ENCODE measurements around the gene MS4A13. TPM values are rescaled to one million over a fixed set of nuclear protein-coding genes. Genes with fewer than 3 reads are reported as not detected.

Gene MS4A13
- total RNA-seq, 2 donors from 2014 or later, result not detected

GRCh38 chr11:60485987-60486386, 29.2 kb upstream of the MS4A13 start:
- H3K27me3 ChIP-seq (replicated peaks; ENCODE audit: insufficient read depth), result no peaks in the 10 kb centered on the region
- H3K27ac ChIP-seq, result no peak overlapping the region
- TF ChIP-seq CTCF (IDR thresholded peaks at IDR 0.05), result no peak
- no peak for ATAC-seq (ENCODE audit: insufficient number of reproducible peaks, low FRiP score, low read depth)
- no peaks in the 10 kb centered on the region for H3K4me1 ChIP-seq (ENCODE audit: control insufficient read depth in 1 of 2, low read depth in 2 of 2)
- no peaks in the 10 kb centered on the region for H3K36me3 ChIP-seq
- no peak overlapping the region for H3K4me3 ChIP-seq
- DNase-seq (ENCODE audit: low spot score), result no peak
- no peaks in the 10 kb centered on the region for H3K9me3 ChIP-seq

- no peak within 1 kb of the TSS for H3K27ac ChIP-seq
- H3K4me3 ChIP-seq, result no peak within 1 kb of the TSS
- H3K4me1 ChIP-seq (ENCODE audit: control insufficient read depth in 1 of 2, low read depth in 2 of 2), result no peaks in the 10 kb centered on the region
- DNase-seq (ENCODE audit: low spot score) (no peak), ATAC-seq (ENCODE audit: insufficient number of reproducible peaks, low FRiP score, low read depth) (no peak)
- peaks cover 2% of the 10 kb centered on the region for H3K27me3 ChIP-seq (replicated peaks; ENCODE audit: insufficient read depth)
- H3K9me3 ChIP-seq, result no peaks in the 10 kb centered on the region
- no peak for TF ChIP-seq CTCF (IDR thresholded peaks at IDR 0.05)
- no peaks in the 10 kb centered on the region for H3K36me3 ChIP-seq
These were observed 22.6 kb upstream of the MS4A13 start, which contains the start of gene MS4A12 for GRCh38 chr11:60492488-60493009. MS4A12 (plus strand) TSS chr11:60492778; CDS start chr11:60497319, 4,541 bp downstream.

- no peak overlapping the region for H3K4me3 ChIP-seq
- TF ChIP-seq CTCF (IDR thresholded peaks at IDR 0.05), result no peak
- H3K27ac ChIP-seq, result no peak overlapping the region
- ATAC-seq (ENCODE audit: insufficient number of reproducible peaks, low FRiP score, low read depth) (no peak), DNase-seq (ENCODE audit: low spot score) (no peak)
- H3K36me3 ChIP-seq, result no peaks in the 10 kb centered on the region
- H3K27me3 ChIP-seq (replicated peaks; ENCODE audit: insufficient read depth), result peaks cover 4% of the 10 kb centered on the region
- no peaks in the 10 kb centered on the region for H3K4me1 ChIP-seq (ENCODE audit: control insufficient read depth in 1 of 2, low read depth in 2 of 2)
- H3K9me3 ChIP-seq, result no peaks in the 10 kb centered on the region
These were observed 21.7 kb upstream of the MS4A13 start for GRCh38 chr11:60493454-60493853.

- ATAC-seq (ENCODE audit: insufficient number of reproducible peaks, low FRiP score, low read depth) (no peak), DNase-seq (ENCODE audit: low spot score) (no peak)
- Histone ChIP-seq H3K36me3 (no peaks in the 10 kb centered on the region), H3K4me3 (no peak overlapping the region), H3K27me3 (replicated peaks; ENCODE audit: insufficient read depth) (peaks cover 4% of the 10 kb centered on the region), H3K4me1 (ENCODE audit: control insufficient read depth in 1 of 2, low read depth in 2 of 2) (no peaks in the 10 kb centered on the region), H3K27ac (no peak overlapping the region), H3K9me3 (no peaks in the 10 kb centered on the region)
- no peak for TF ChIP-seq CTCF (IDR thresholded peaks at IDR 0.05)
These were observed 16.8 kb upstream of the MS4A13 start for GRCh38 chr11:60498399-60498798.

GRCh38 chr11:60498853-60499252, 16.3 kb upstream of the MS4A13 start:
- Histone ChIP-seq H3K4me3 (no peak overlapping the region), H3K4me1 (ENCODE audit: control insufficient read depth in 1 of 2, low read depth in 2 of 2) (no peaks in the 10 kb centered on the region), H3K9me3 (no peaks in the 10 kb centered on the region), H3K27me3 (replicated peaks; ENCODE audit: insufficient read depth) (peaks cover 4% of the 10 kb centered on the region), H3K27ac (no peak overlapping the region), H3K36me3 (no peaks in the 10 kb centered on the region)
- ATAC-seq (ENCODE audit: insufficient number of reproducible peaks, low FRiP score, low read depth) (no peak), DNase-seq (ENCODE audit: low spot score) (no peak)
- no peak for TF ChIP-seq CTCF (IDR thresholded peaks at IDR 0.05)
